ENCODE results near the gene CEACAM16. TPM values are rescaled to one million over a fixed set of nuclear protein-coding genes. Genes with fewer than 3 reads are reported as not detected.
"Not testable (repeated sequence)": the region's sequence is repeated elsewhere in the genome, so short reads cannot be mapped to it uniquely, and the experiment has no call there.

CEACAM16 gene
- total RNA-seq, 1 donor from 2014 or later, result not detected

DNA sequence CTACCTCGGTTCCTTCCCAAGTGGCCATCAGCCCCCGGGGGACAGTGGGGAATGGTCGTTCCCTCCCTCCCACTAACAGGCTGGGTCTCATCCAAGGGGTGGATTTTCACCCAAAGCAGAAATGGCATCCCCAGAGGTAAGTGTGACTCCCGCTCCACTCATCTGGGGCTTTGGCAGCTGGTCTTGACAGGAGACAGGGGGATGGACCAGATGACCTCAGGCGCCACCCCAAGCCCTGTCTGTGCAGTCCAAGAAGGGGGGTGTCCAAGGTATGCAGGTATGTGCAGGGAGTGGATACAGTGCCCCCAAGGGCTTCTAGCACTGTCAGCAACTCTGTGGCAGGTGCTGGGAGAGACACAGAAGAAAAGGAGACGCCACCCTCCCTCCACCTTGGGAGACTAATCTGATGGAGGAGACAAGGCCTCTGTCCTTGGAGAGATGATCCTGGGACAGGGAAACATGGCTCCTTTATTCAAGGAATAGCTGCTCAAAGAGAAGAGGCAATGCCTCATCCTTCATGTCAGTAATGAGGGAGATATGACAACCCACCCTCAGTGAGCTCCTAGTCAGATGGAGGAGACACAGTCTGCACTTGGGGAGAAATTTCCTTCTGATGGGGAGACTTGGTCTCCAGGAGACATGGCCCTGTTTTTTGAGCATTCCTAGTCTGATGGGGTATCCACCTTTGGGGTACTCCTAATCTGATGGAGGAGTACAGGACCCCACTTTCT is 7.7 kb downstream of the CEACAM16 start:
- no peaks in the 10 kb centered on the region for H3K36me3 ChIP-seq

GRCh38 chr19:44707794-44708193 is 8.8 kb downstream of the CEACAM16 start:
- DNase-seq (ENCODE audit: extremely low spot score in 2 of 2), result no peak
- H3K4me3 ChIP-seq, result no peak overlapping the region
- no peaks in the 10 kb centered on the region for H3K36me3 ChIP-seq
- no peaks in the 10 kb centered on the region for H3K9me3 ChIP-seq
- intact Hi-C loops (cut with DNase I), result no loop called here
- no peak for TF ChIP-seq POLR2AphosphoS5 (IDR thresholded peaks at IDR 0.05; ENCODE audit: insufficient read depth in 1 of 2, low read depth in 1 of 2)
- no peak for TF ChIP-seq POLR2A (IDR thresholded peaks at IDR 0.05)
- TF ChIP-seq, protein P1, sequence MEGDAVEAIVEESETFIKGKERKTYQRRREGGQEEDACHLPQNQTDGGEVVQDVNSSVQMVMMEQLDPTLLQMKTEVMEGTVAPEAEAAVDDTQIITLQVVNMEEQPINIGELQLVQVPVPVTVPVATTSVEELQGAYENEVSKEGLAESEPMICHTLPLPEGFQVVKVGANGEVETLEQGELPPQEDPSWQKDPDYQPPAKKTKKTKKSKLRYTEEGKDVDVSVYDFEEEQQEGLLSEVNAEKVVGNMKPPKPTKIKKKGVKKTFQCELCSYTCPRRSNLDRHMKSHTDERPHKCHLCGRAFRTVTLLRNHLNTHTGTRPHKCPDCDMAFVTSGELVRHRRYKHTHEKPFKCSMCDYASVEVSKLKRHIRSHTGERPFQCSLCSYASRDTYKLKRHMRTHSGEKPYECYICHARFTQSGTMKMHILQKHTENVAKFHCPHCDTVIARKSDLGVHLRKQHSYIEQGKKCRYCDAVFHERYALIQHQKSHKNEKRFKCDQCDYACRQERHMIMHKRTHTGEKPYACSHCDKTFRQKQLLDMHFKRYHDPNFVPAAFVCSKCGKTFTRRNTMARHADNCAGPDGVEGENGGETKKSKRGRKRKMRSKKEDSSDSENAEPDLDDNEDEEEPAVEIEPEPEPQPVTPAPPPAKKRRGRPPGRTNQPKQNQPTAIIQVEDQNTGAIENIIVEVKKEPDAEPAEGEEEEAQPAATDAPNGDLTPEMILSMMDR (IDR thresholded peaks at IDR 0.05), result no peak
- H3K27me3 ChIP-seq, result no peaks in the 10 kb centered on the region
- no peak overlapping the region for H3K27ac ChIP-seq
- H3K4me1 ChIP-seq, result no peaks in the 10 kb centered on the region

More for the DNA sequence above, 7.7 kb downstream of the CEACAM16 start:
- no peaks in the 10 kb centered on the region for H3K9me3 ChIP-seq
- no peak for TF ChIP-seq POLR2AphosphoS5 (IDR thresholded peaks at IDR 0.05; ENCODE audit: insufficient read depth in 1 of 2, low read depth in 1 of 2)
- no peak for TF ChIP-seq POLR2A (IDR thresholded peaks at IDR 0.05)
- TF ChIP-seq, protein P1 (IDR thresholded peaks at IDR 0.05), result no peak
- no peak overlapping the region for H3K4me3 ChIP-seq
- no peaks in the 10 kb centered on the region for H3K4me1 ChIP-seq
- H3K27ac ChIP-seq, result no peak overlapping the region
- intact Hi-C loops (cut with DNase I), result no loop called here
- H3K27me3 ChIP-seq, result no peaks in the 10 kb centered on the region
- no peak for DNase-seq (ENCODE audit: extremely low spot score in 2 of 2)

DNA sequence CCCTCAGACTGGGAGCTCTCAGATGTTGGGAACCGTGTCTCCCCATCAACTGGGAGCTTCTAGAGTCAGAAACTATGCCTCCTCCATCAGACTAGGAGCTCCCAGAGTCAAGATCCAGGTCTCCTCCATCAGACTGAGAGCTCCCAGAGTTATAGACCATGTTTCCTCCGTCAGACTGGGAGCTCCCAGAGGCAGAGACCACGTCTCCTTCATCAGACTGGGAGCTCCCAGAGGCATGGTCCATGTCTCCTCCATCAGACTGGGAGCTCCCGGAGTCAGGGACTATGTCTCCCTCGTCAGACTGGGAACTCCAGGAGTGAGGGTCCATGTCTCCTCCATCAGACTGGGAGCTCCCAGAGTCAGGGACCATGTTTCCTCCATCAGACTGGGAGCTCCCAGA is 10.0 kb downstream of the CEACAM16 start:
- no peak for DNase-seq (ENCODE audit: extremely low spot score in 2 of 2)
- TF ChIP-seq POLR2A (IDR thresholded peaks at IDR 0.05), result no peak
- TF ChIP-seq, protein P1 (IDR thresholded peaks at IDR 0.05), result no peak
- TF ChIP-seq POLR2AphosphoS5 (IDR thresholded peaks at IDR 0.05; ENCODE audit: insufficient read depth in 1 of 2, low read depth in 1 of 2), result no peak
- Histone ChIP-seq H3K4me1 (no peaks in the 10 kb centered on the region), H3K9me3 (no peaks in the 10 kb centered on the region), H3K4me3 (no peak overlapping the region), H3K27me3 (no peaks in the 10 kb centered on the region), H3K27ac (no peak overlapping the region), H3K36me3 (no peaks in the 10 kb centered on the region)
- intact Hi-C loops (cut with DNase I), result no loop called here

- H3K4me1 ChIP-seq; H3K36me3 ChIP-seq; H3K9me3 ChIP-seq; H3K4me3 ChIP-seq; H3K27ac ChIP-seq; intact Hi-C loops (cut with DNase I); DNase-seq (ENCODE audit: extremely low spot score in 2 of 2); H3K27me3 ChIP-seq: not testable (repeated sequence)
Measured at GRCh38 chr19:44709434-44710266, 10.7 kb downstream of the CEACAM16 start.

DNA sequence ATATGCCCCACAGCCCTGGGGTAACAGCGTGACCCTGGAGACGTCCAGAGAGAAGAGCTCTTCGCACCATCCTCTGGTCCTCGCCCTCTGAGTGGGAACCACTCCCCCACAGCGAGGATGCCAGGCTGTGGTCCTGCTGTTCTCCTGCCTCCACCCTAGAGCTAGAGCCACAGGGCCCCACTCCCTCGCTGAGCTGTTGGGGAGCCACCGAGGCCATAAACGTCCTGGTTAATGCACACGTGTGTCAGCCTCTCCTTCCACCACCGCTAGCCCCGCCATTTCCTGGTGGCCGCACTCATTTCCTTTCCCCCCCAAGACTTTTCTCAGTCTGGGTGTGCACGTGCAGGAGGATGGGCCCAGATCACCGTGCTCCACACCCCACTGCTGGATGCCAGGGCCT is 11.5 kb downstream of the CEACAM16 start:
- Histone ChIP-seq H3K9me3 (no peaks in the 10 kb centered on the region), H3K4me3 (no peak overlapping the region), H3K36me3 (no peaks in the 10 kb centered on the region), H3K27ac (no peak overlapping the region), H3K27me3 (no peaks in the 10 kb centered on the region), H3K4me1 (no peaks in the 10 kb centered on the region)
- intact Hi-C loops (cut with DNase I), result no loop called here
- DNase-seq (ENCODE audit: extremely low spot score in 2 of 2), result no peak
- TF ChIP-seq, protein P1 (IDR thresholded peaks at IDR 0.05), result no peak
- no peak for TF ChIP-seq POLR2A (IDR thresholded peaks at IDR 0.05)
- TF ChIP-seq POLR2AphosphoS5 (IDR thresholded peaks at IDR 0.05; ENCODE audit: insufficient read depth in 1 of 2, low read depth in 1 of 2), result no peak

Data from vagina (tissue), 2 donors.